Activated CD8-positive, alpha-beta memory T cell treated with anti-CD3 and anti-CD28 coated beads, Interleukin-2, amount 50 U/mL, for 48 hours (primary cell): ENCODE results near the gene ARMC5.
"Not testable (repeated sequence)": the region's sequence is repeated elsewhere in the genome, so short reads cannot be mapped to it uniquely, and the experiment has no call there.

ENCODE experiments used
- DNase-seq: peaks from one replicate; pipeline ENCODE4 v3.0.0-alpha.2; 2020

ARMC5 gene

GRCh38 chr16:31478956-31479355 is 19.7 kb downstream of the ARMC5 start:
- no peak for DNase-seq

DNA sequence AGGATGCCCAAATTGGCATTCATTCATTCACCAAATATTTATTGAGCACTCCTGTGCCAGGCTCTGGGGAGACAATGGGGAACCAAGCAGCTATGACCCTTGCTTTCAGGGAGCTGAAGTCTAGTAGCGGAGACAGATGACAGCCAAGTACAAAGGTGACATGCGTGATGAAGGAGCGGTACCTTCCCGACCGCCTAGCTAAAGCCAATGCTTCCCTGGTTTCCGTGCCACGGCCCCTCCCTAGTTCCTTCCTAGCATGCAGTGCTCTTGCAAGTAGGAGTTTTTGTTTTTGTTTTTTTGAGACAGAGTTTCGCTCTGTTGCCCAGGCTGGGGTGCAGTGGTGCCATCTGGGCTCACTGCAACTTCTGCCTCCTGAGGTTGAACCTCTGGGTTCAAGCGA is 20.4 kb downstream of the ARMC5 start:
- no peak for DNase-seq

GRCh38 chr16:31480851-31481536 is 21.7 kb downstream of the ARMC5 start:
- DNase-seq = no peak

DNA sequence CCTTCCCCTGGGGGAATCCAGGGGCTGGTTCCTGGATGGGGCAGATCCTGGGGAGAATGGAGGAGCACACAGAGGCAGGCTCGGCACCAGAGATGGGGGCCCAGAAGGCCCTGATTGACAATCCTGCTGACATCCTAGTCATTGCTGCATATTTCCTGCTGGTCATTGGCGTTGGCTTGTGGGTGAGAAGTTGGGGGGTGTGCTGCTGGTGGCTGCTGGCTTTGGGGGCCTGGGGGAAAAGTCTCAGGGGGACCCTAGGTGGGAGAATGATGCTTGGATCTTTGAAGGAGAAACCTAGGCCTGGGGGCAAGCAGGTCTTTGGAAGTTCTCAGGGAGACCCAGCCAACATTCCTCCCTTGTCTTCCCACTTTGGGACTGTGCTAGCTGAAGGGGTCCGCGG is 23.8 kb downstream of the ARMC5 start, which contains the start of gene SLC5A2:
SLC5A2 (plus strand) TSS at position 43 of the 400 bp plus-strand sequence; CDS start at position 57, 14 bp downstream.
- no peak for DNase-seq

DNA sequence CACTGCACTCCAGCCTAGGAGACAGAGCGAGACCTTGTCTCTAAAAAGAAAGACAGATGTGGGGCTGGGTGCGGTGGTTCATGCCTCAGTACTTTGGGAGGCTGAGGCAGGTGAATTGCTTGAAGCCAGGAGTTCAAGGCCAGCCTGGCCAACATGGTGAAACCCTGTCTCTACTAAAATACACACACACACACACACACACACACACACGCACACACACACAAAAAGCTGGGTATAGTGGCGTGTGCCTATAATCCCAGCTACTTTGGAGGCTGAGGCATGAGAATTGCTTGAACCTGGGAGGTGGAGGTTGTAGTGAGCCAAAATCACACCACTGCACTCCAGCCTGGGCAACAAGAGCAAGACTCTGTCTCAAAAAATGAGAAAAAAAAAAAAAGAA is 24.7 kb downstream of the ARMC5 start:
- DNase-seq = not testable (repeated sequence)

GRCh38 chr16:31484491-31485171 is 25.3 kb downstream of the ARMC5 start:
- no peak for DNase-seq

GRCh38 chr16:31485571-31485970 is 26.3 kb downstream of the ARMC5 start:
- no peak for DNase-seq

- DNase-seq = no peak
These were observed 26.7 kb downstream of the ARMC5 start for GRCh38 chr16:31486045-31486444.

GRCh38 chr16:31487071-31487719 is 27.9 kb downstream of the ARMC5 start:
- DNase-seq = no peak

DNA sequence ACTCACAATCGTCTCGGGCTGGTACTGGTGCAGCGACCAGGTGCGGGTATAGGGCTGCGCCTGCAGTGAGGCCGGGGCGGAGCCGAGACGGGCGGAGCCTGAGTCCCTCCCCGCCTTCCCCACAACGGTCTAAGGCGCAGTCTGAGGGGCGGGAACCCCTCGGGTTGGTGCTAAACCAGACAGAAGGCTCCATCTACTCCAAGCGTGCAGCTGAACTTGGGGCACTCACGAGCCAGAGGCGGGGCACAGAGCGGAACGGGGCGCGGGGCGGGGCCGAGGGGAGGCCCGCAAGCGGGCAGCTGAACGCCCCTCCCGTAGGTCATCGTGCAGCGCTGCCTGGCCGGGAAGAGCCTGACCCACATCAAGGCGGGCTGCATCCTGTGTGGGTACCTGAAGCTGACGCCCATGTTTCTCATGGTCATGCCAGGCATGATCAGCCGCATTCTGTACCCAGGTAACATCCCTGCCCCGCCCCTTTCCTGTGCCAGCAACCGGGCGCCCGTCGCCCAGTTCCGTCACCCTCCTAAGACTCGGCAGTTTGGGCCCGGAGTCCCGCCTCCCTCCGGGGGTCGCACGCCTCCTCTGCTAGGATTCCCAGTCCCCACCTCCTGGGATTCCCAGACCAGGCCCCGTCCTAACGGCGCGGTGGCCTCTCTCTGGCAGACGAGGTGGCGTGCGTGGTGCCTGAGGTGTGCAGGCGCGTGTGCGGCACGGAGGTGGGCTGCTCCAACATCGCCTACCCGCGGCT is 28.6 kb downstream of the ARMC5 start:
- peak; percentile 78 for DNase-seq

GRCh38 chr16:31488468-31489297 is 29.4 kb downstream of the ARMC5 start:
- no peak for DNase-seq

GRCh38 chr16:31489298-31489564 is 29.9 kb downstream of the ARMC5 start:
- no peak for DNase-seq

DNA sequence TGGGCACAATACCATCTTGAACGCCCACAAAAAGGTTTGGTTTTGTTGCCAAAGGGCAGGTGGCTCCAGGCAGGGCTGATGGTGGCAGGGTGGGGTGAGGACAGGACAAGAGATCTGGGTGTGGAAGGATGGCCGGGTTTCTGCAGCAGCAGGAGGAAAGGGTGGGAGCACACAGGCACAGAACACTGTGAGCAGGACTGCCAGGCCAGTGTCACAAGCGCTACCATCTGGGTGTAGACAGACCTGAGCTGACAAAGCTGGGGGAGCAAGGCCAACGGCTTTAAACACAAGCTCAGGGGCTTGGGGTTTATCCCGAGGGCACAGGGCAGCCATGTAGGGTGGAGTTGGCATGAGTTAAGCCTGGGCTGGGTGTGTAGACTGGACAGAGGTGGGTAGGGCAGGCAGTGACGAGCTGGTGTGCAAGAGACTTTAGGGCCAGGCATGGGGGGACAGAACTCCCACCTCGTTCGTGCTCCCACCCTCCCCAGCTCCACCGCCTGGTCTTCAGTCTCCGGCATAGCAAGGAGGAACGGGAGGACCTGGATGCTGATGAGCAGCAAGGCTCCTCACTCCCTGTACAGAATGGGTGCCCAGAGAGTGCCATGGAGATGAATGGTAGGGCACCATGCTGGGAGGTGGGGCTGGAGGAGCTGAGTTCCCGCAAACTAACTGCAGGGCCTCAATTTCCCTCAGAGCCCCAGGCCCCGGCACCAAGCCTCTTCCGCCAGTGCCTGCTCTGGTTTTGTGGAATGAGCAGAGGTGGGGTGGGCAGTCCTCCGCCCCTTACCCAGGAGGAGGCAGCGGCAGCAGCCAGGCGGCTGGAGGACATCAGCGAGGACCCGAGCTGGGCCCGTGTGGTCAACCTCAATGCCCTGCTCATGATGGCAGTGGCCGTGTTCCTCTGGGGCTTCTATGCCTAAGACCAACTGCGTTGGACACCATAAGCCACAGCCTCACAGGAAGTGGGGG is 30.6 kb downstream of the ARMC5 start:
- no peak for DNase-seq

GRCh38 chr16:31491778-31492418 is 32.6 kb downstream of the ARMC5 start:
- DNase-seq = no peak

DNA sequence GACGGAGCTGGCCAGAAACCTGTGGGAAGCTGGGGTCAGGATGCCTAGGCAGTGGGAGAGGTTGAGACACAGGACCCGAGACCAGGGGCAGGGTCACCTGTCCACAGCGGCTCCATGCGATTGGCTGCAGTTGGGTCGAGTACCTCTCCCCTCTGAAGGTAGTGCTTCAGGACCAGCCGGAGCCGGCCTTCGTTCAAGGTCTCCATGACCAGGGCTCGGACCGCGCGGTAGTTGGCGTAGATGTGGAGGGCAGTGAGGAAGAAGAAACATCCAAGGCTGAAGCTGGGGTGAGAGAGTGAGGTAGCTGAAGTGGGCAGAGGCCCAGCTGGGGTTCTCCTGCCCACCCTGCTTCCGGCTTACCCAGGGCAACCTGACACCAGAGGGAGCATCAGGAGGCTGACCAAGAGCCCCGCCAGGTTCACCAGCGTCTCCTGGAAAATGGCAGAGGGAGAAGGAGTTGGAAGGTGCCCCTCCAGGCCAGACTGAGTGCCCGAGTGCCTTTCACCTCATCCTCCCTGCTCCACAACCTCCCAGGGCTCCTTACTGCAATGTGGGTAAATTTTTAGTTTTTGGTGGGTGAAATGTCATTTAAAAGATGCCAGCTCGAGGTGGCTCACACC is 34.3 kb downstream of the ARMC5 start:
- DNase-seq = no peak

GRCh38 chr16:31496670-31497069 is 37.4 kb downstream of the ARMC5 start:
- no peak for DNase-seq

GRCh38 chr16:31498493-31498892 is 39.2 kb downstream of the ARMC5 start:
- no peak for DNase-seq

- DNase-seq = no peak
These were observed 40.6 kb downstream of the ARMC5 start for GRCh38 chr16:31499928-31500327.

DNA sequence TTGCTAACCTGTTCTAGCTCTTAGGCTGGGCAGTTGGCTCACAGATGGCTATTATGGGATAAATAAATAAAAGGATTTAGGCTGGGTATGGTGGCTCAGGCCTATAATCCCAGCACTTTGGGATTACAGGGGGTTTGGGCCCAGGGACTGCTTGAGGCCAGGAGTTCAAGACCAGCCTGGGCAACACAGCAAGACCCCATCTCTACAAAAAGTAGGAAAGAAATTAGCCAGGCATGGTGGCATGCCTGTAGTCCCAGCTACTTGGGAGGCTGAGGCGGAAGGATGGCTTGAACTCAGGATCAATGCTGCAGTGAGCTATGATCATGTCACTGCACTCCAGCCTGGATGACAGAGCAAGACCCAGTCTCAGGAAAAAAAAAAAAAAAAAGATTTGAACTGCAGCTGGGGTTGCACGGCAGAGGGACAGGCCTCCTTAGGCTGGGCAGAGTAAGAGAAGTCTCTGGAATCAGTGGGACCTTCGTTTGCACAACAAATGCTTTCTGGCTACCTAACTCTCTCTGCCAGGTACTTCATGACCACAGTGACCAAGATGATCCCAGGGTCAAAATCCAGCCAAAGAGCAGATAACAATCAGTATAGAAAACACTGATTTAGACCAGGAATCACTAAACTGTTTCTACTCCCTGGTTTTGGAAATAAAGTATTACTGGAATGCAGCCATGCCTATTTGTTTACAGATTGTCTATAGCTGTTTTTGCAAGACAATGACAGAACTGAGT is 42.1 kb downstream of the ARMC5 start:
- no peak for DNase-seq

GRCh38 chr16:31501966-31502348 is 42.7 kb downstream of the ARMC5 start:
- DNase-seq = no peak
